RWPE2 (cell line): Measurements from ENCODE around the gene POLD3.

Source experiments
- ATAC-seq: fragments of 200-7000 bp; cut with Tn5 transposase; 3 replicates; pipeline ENCODE4 v1.9.1; 2021; ENCODE audit warnings: low read depth
- DNase-seq: peaks from one replicate; pipeline ENCODE4 v3.0.0-alpha.2; 2020; ENCODE audit warnings: low spot score
- H3K27ac ChIP-seq: fragments of 450-650 bp; 2 replicates; pipeline ENCODE4 v1.5.1; 2017; ENCODE audit warnings: mild to moderate bottlenecking; ENCODE audit not compliant: poor library complexity, severe bottlenecking
- H3K27me3 ChIP-seq: fragments of 250-450 bp; sonication (Bioruptor Pico); 2 replicates; pipeline ENCODE4 v1.5.1; 2021; ENCODE audit warnings: mild to moderate bottlenecking, moderate library complexity; ENCODE audit not compliant: insufficient read depth, poor library complexity, severe bottlenecking
- H3K36me3 ChIP-seq: fragments of 250-450 bp; sonication (Bioruptor Pico); 2 replicates; pipeline ENCODE4 v1.5.1; 2020; ENCODE audit warnings: low read depth, mild to moderate bottlenecking, moderate library complexity
- H3K4me1 ChIP-seq: fragments of 250-450 bp; sonication (Bioruptor Pico); 2 replicates; pipeline ENCODE4 v1.5.1; 2021; ENCODE audit warnings: mild to moderate bottlenecking, moderate library complexity; ENCODE audit not compliant: insufficient read depth, poor library complexity, severe bottlenecking
- H3K4me3 ChIP-seq: fragments of 250-450 bp; sonication (Bioruptor Pico); 2 replicates; pipeline ENCODE4 v1.5.1; 2021; ENCODE audit warnings: mild to moderate bottlenecking, moderate library complexity; ENCODE audit not compliant: severe bottlenecking
- H3K9me3 ChIP-seq: fragments of 250-450 bp; sonication (Bioruptor Pico); 2 replicates; pipeline ENCODE4 v1.5.1; 2021; ENCODE audit warnings: mild to moderate bottlenecking, moderate library complexity; ENCODE audit not compliant: severe bottlenecking
- CTCF ChIP-seq: fragments of 450-650 bp; IDR thresholded peaks from one replicate; pipeline ENCODE4 v1.5.1; 2017; ENCODE audit warnings: mild to moderate bottlenecking, moderate library complexity; ENCODE audit not compliant: poor library complexity, severe bottlenecking

POLD3 gene

DNA sequence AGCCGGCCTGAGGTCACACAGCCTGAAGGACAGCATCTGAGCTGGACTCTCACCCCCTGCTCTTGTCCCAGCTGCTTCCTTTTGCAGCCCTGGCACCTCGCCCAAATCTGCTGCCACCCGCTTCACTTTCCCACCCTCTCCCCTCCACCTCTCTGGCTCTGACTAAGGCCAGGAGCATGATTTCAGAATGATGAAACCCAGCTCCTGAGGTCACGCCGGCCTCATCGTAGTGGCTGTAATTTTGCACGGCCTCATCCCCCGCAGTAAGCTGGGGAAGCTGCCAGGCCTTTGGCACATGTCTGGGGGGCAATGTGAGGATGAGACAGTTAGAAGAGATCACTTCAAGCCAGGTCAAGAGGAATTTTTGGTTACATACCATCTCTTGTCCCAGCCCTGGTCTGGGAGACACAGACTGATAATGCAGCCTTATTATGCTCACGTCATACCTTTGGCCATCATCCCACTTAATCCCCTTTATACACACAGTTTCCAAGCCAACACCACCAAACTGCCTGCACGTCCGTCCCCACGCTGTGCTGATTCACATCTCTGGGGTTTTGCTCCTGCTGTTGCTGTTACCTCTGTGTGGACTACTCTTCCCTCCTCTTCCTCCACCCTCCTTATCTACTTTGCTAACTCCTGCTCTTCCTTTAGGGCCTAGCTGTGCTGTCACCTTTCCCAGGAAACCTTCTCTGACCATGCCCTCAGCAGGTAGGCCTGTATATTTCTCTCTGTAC, 80.7 kb downstream of the POLD3 start:
- DNase-seq (peak; percentile 86), ATAC-seq (peak; percentile 84)
- Histone ChIP-seq H3K27me3 (no peaks in the 10 kb centered on the region), H3K27ac (peak overlapping the region; percentile 81), H3K36me3 (no peaks in the 10 kb centered on the region), H3K9me3 (no peaks in the 10 kb centered on the region), H3K4me3 (no peak overlapping the region), H3K4me1 (peaks cover 23% of the 10 kb centered on the region)
- no peak for TF ChIP-seq CTCF

- no peak for DNase-seq
- peak overlapping the region; percentile 81 for H3K27ac ChIP-seq
- ATAC-seq, result no peak
These were observed 81.4 kb downstream of the POLD3 start for GRCh38 chr11:74673693-74674360.

GRCh38 chr11:74675761-74676160, 83.4 kb downstream of the POLD3 start:
- ATAC-seq (no peak), DNase-seq (no peak)
- H3K27me3 ChIP-seq, result no peaks in the 10 kb centered on the region
- peaks cover 23% of the 10 kb centered on the region for H3K4me1 ChIP-seq
- no peaks in the 10 kb centered on the region for H3K9me3 ChIP-seq
- H3K4me3 ChIP-seq, result no peak overlapping the region
- no peaks in the 10 kb centered on the region for H3K36me3 ChIP-seq
- no peak for TF ChIP-seq CTCF
- no peak overlapping the region for H3K27ac ChIP-seq

More at GRCh38 chr11:74673693-74674360, 81.4 kb downstream of the POLD3 start:
- H3K4me1 ChIP-seq, result peaks cover 23% of the 10 kb centered on the region
- H3K27me3 ChIP-seq, result no peaks in the 10 kb centered on the region
- no peak for TF ChIP-seq CTCF
- no peaks in the 10 kb centered on the region for H3K36me3 ChIP-seq
- no peak overlapping the region for H3K4me3 ChIP-seq
- H3K9me3 ChIP-seq, result no peaks in the 10 kb centered on the region

DNA sequence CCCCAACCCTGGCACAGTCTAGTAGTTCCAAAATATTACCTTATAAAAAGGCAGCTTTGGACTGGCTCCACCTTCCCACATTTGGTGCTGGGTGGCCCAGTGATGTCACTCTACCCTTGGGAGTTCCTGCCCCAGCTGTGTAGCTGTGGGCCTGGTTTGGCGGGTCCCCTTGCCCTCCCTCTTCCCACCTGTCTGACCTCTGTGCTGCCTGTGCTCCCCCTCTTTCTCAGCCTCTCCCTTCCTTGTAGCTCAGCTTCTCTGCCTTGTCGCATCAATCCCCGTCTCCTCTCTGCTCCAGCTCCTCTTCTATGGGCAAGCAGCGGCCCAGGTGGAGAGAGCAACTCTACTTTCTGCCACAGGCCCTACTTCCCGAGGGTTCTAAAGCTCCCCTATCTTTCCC, 84.2 kb downstream of the POLD3 start:
- H3K4me1 ChIP-seq, result peaks cover 23% of the 10 kb centered on the region
- H3K27me3 ChIP-seq, result no peaks in the 10 kb centered on the region
- no peak for TF ChIP-seq CTCF
- H3K9me3 ChIP-seq, result no peaks in the 10 kb centered on the region
- no peaks in the 10 kb centered on the region for H3K36me3 ChIP-seq
- ATAC-seq (no peak), DNase-seq (no peak)
- H3K4me3 ChIP-seq, result no peak overlapping the region
- H3K27ac ChIP-seq, result no peak overlapping the region

- H3K9me3 ChIP-seq, result no peaks in the 10 kb centered on the region
- no peak overlapping the region for H3K4me3 ChIP-seq
- no peak for ATAC-seq
- TF ChIP-seq CTCF, result no peak
- H3K36me3 ChIP-seq, result no peaks in the 10 kb centered on the region
- H3K27ac ChIP-seq, result no peak overlapping the region
- DNase-seq, result no peak
- H3K27me3 ChIP-seq, result no peaks in the 10 kb centered on the region
- H3K4me1 ChIP-seq, result peaks cover 18% of the 10 kb centered on the region
These were observed 84.7 kb downstream of the POLD3 start for GRCh38 chr11:74677131-74677530.
